Measurements from ENCODE around the gene OBSCN.

The OBSCN gene

DNA sequence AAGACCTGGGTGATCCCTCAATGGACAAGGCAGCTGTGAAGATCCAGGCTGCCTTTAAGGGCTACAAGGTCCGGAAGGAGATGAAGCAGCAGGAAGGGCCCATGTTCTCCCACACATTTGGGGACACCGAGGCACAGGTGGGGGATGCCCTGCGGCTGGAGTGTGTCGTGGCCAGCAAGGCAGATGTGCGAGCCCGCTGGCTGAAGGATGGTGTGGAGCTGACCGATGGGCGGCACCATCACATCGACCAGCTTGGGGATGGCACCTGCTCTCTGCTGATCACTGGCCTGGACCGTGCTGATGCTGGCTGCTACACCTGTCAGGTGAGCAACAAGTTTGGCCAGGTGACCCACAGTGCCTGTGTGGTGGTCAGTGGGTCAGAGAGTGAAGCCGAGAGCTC is 113.6 kb downstream of the OBSCN start:
- Histone ChIP-seq H3K4me1 (ENCODE audit: insufficient read depth, low read length) (no peaks in the 10 kb centered on the region), H3K9me3 (ENCODE audit: control insufficient read depth, insufficient read depth, low read length) (no peaks in the 10 kb centered on the region), H3K36me3 (ENCODE audit: insufficient read depth, low read length) (no peaks in the 10 kb centered on the region), H3K9ac (ENCODE audit: low read depth, low read length) (no peak overlapping the region)

DNA sequence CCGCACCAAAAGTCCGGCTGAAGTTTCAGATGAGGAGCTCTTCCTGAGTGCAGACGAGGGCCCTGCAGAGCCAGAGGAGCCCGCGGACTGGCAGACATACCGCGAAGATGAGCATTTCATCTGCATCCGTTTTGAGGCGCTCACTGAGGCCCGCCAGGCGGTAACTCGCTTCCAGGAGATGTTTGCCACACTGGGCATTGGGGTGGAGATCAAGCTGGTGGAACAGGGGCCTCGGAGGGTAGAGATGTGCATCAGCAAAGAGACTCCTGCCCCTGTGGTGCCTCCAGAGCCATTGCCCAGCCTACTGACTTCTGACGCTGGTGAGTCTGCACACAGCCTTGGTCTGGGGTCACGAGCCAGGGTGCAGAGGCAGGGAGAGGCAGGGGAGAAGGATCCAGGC is 114.1 kb downstream of the OBSCN start:
- Histone ChIP-seq H3K4me1 (ENCODE audit: insufficient read depth, low read length) (no peaks in the 10 kb centered on the region), H3K36me3 (ENCODE audit: insufficient read depth, low read length) (no peaks in the 10 kb centered on the region), H3K9me3 (ENCODE audit: control insufficient read depth, insufficient read depth, low read length) (no peaks in the 10 kb centered on the region), H3K9ac (ENCODE audit: low read depth, low read length) (no peak overlapping the region)

DNA sequence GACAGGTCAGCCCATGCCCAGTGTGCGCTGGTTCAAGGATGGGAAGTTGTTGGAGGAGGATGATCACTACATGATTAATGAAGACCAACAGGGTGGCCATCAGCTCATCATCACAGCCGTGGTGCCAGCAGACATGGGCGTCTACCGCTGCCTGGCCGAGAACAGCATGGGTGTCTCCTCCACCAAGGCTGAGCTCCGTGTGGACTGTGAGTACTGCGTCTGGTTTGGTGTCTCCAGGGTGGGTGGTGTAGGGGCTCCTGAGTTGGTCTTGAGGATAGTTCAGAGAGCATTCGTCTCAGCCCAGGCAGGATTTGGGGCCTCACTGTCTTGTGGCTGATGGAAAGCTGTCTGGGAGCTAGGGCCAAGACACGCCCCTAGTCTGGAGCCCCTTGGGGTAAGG is 115.6 kb downstream of the OBSCN start:
- Histone ChIP-seq H3K36me3 (ENCODE audit: insufficient read depth, low read length) (no peaks in the 10 kb centered on the region), H3K9ac (ENCODE audit: low read depth, low read length) (no peak overlapping the region), H3K9me3 (ENCODE audit: control insufficient read depth, insufficient read depth, low read length) (no peaks in the 10 kb centered on the region), H3K4me1 (ENCODE audit: insufficient read depth, low read length) (no peaks in the 10 kb centered on the region)

DNA sequence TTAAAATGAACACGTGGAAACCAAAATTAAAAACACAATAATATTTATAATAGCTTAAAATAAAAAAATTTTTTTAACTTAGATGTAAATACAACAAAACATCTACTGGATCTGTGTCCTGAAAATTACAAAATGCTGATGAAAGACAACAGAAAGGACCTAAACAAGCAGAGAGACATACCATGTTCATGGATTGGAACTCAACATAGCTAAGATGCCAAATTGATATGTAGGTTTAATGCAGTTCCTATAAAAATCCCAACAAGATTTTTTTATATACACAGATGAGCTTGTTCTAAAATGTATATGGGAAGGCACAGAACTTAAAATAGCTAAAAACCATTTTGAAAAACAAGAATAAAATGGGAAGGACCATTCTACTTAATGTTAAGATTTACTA is 117.4 kb downstream of the OBSCN start:
- no peak overlapping the region for H3K9ac ChIP-seq (ENCODE audit: low read depth, low read length)
- no peaks in the 10 kb centered on the region for H3K9me3 ChIP-seq (ENCODE audit: control insufficient read depth, insufficient read depth, low read length)
- H3K36me3 ChIP-seq (ENCODE audit: insufficient read depth, low read length) = no peaks in the 10 kb centered on the region
- H3K4me1 ChIP-seq (ENCODE audit: insufficient read depth, low read length) = no peaks in the 10 kb centered on the region

DNA sequence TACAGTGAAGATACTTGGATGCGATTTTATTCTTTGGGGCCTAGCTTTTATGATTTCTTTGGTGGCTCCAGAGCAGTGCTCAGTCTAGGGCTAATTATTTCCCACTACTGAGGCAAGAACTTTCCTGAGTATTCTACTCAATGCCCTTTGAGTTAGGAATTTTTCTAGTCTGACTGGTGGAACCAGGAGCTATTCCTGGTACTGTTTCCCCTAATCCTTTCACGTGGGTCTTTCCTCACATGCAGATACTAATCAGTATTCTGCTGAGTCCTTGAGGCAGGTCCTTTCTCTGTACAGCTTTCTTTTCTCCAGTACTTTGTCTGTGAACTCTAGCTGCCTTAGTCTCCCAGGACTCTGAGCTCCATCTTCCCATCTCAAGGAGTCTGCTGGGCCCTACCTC is 122.0 kb downstream of the OBSCN start:
- Histone ChIP-seq H3K4me1 (ENCODE audit: insufficient read depth, low read length) (no peaks in the 10 kb centered on the region), H3K9ac (ENCODE audit: low read depth, low read length) (no peak overlapping the region), H3K9me3 (ENCODE audit: control insufficient read depth, insufficient read depth, low read length) (no peaks in the 10 kb centered on the region), H3K36me3 (ENCODE audit: insufficient read depth, low read length) (no peaks in the 10 kb centered on the region)

DNA sequence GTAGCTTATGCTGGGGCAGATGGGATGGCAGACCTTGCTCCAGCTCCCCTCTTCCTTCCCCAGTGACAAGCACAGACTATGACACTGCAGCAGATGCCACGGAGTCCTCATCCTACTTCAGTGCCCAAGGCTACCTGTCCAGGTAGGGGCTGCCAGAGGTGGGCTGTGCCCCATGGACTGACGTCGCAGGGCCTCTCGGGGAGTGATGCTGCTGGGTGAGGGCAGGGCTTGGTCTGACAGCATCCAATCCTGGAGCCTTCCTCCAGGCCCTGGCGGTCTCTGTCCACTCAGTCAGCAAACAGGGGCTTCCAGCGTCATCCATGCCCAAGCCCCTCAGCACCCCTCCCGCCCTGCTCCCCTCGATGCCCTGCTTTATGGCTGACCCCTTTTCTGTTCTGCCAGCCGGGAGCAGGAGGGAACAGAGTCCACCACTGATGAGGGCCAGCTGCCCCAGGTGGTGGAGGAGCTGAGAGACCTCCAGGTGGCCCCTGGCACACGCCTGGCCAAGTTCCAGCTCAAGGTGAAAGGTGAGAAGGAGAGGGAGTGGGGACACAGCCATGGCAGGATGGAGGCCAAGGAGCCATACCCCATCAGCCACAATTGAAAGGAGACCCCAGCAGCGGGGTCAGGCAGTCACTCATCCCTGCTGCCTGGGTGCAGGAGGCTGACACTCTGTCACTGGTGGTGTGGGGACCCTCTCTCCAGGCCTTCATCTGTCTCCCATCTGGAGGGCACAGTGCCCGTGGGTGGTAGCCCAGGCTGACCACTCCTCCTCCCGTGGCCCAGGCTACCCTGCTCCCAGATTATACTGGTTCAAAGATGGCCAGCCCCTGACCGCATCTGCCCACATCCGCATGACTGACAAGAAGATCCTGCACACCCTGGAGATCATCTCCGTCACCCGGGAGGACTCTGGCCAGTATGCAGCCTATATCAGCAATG is 125.2 kb downstream of the OBSCN start:
- Histone ChIP-seq H3K9me3 (ENCODE audit: control insufficient read depth, insufficient read depth, low read length) (no peaks in the 10 kb centered on the region), H3K36me3 (ENCODE audit: insufficient read depth, low read length) (no peaks in the 10 kb centered on the region), H3K9ac (ENCODE audit: low read depth, low read length) (no peak overlapping the region), H3K4me1 (ENCODE audit: insufficient read depth, low read length) (no peaks in the 10 kb centered on the region)

DNA sequence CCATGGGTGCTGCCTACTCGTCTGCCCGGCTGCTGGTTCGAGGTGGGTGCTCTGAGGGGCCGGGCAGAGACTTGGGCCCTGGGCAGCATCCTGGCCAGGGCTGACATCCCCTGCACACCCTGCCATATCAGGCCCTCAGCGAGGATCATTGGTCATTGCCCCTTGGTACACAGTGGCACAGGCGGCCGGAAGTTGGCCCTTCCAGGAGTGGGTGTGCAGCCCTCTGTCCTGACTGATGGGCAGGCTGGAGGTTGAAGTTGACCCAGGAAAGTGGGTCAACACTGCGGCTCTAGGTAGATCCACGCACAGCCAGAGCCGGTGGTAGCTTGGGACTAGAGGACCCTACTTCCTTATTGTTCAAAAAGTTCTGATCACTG is 125.9 kb downstream of the OBSCN start:
- Histone ChIP-seq H3K36me3 (ENCODE audit: insufficient read depth, low read length) (no peaks in the 10 kb centered on the region), H3K9ac (ENCODE audit: low read depth, low read length) (no peak overlapping the region), H3K9me3 (ENCODE audit: control insufficient read depth, insufficient read depth, low read length) (no peaks in the 10 kb centered on the region), H3K4me1 (ENCODE audit: insufficient read depth, low read length) (no peaks in the 10 kb centered on the region)

DNA sequence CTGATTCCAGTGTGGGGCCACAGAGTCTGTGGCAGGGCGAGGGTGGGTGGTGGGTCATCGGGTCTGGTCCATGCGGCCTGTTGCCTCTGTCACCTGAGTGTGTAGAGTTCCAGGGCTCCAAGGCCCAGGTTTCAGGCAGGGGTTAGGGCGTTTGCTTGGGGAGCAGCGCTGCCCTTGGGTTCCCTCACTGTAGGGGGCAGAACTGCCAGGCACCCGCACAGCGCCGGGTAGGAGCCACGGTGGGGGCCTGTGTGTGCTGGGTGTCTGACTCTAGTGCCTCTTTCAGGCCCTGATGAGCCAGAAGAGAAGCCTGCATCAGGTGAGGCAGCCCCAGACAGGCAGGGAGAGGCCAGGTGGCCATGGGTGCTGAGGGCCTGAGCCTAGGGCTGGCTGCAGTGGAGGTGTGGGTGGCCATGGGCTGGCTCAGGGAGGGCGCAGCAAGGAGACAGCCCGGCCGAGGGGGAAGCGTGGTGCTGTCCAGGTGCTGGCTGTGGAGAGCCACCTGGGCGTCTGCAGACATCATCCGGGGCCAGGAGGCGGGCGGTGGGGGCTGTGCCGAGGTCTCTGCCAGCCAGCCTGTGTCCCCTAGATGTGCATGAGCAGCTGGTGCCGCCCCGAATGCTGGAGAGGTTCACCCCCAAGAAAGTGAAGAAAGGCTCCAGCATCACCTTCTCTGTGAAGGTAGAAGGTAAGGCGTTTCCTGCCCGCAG is 126.5 kb downstream of the OBSCN start:
- H3K9ac ChIP-seq (ENCODE audit: low read depth, low read length) = no peak overlapping the region

DNA sequence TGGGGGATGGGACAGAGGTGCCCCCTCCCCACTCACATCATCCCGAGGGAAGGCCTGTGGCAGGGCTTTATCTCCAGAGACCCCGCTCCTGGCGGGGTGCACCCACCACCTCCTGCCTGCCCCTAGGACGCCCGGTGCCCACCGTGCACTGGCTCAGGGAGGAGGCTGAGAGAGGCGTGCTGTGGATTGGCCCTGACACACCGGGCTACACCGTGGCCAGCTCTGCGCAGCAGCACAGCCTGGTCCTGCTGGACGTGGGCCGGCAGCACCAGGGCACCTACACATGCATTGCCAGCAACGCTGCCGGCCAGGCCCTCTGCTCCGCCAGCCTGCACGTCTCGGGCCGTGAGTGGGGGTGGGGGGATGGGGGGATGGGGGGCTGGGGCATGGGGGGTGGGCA is 127.1 kb downstream of the OBSCN start:
- H3K4me1 ChIP-seq (ENCODE audit: insufficient read depth, low read length) = no peaks in the 10 kb centered on the region
- H3K9ac ChIP-seq (ENCODE audit: low read depth, low read length) = no peak overlapping the region
- H3K9me3 ChIP-seq (ENCODE audit: control insufficient read depth, insufficient read depth, low read length) = no peaks in the 10 kb centered on the region
- peaks cover 3% of the 10 kb centered on the region; the same call in 1 of the 2 replicates for H3K36me3 ChIP-seq (ENCODE audit: insufficient read depth, low read length)

More for the DNA sequence above, 126.5 kb downstream of the OBSCN start:
- Histone ChIP-seq H3K9me3 (ENCODE audit: control insufficient read depth, insufficient read depth, low read length) (no peaks in the 10 kb centered on the region), H3K36me3 (ENCODE audit: insufficient read depth, low read length) (peaks cover 3% of the 10 kb centered on the region; the same call in 1 of the 2 replicates), H3K4me1 (ENCODE audit: insufficient read depth, low read length) (no peaks in the 10 kb centered on the region)

DNA sequence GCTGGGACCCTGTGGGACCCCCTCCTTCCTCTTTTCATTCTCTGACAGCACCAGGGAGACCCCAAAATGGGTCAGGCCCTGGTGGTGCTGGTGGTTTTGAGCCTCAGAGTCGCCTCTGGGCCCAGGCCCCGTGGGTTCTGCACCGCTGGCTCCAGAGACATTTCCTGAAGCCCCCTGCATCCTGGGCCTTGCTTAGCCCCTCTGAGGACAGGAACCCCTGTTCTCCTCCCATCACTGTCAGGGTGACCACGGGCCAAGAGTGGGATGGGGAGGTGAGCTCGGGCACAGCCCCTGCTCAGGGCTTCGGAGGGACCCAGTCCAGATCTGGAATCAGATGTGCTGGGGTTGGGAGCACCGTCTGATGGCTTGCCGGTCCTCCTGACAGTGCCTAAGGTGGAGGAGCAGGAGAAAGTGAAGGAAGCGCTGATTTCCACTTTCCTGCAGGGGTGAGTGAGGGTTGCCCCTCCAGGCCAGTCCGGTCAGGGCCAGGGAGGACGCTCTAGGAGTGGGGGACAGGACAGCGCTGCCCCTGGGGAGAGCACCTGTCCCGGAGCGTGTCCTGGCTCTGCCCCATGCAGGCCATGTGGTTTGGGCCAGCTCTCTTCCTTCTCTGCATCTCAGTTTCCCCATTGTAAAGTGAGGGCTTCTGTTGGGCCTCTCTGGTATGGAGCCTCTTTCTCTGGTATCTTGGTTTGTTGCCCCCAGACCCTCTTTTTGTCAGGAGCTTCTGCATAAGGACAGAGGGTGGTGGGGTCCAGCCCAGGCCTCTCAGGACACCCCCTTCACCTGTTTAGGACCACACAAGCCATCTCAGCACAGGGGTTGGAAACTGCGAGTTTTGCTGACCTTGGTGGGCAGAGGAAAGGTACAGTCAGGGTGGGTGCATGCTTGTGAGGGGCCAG is 127.8 kb downstream of the OBSCN start:
- Histone ChIP-seq H3K36me3 (ENCODE audit: insufficient read depth, low read length) (peaks cover 3% of the 10 kb centered on the region; the same call in 1 of the 2 replicates), H3K9me3 (ENCODE audit: control insufficient read depth, insufficient read depth, low read length) (no peaks in the 10 kb centered on the region), H3K9ac (ENCODE audit: low read depth, low read length) (no peak overlapping the region), H3K4me1 (ENCODE audit: insufficient read depth, low read length) (no peaks in the 10 kb centered on the region)

DNA sequence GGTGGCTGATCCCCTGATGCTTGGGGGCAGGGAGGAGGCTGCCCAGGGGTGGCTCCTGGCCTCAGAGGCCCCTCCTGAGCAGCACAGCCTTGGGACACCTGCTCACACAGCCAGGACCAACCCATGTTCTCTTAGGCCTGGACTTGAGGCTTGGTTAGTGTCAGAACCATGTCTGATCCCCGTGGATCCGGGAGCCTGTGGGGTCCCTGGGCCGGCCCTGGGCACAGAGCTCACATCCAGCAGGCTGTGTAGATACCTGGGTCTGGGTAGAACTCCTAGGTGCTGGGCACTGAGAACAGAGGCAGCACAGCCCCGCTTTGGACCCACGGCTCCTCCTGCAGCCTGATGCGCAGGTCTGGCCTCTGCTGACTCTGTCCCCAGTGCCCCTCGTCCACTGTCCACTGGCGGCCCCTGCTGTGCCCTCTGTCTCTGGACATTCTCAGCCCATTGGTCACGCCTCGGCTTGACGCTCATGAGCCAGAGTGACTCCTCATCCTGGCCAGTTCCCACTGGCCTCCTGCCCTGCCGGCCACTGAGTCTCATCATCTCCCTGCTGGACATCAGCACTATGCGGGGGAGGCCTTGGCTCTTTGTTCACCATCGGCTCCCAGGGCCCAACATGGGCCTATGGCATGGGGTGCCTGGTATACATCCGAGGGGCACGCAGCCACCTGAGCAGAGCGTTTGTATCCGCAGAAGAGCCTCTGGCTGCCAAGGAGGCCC is 128.6 kb downstream of the OBSCN start:
- Histone ChIP-seq H3K4me1 (ENCODE audit: insufficient read depth, low read length) (no peaks in the 10 kb centered on the region), H3K9ac (ENCODE audit: low read depth, low read length) (no peak overlapping the region), H3K9me3 (ENCODE audit: control insufficient read depth, insufficient read depth, low read length) (no peaks in the 10 kb centered on the region), H3K36me3 (ENCODE audit: insufficient read depth, low read length) (peaks cover 3% of the 10 kb centered on the region; the same call in 1 of the 2 replicates)

DNA sequence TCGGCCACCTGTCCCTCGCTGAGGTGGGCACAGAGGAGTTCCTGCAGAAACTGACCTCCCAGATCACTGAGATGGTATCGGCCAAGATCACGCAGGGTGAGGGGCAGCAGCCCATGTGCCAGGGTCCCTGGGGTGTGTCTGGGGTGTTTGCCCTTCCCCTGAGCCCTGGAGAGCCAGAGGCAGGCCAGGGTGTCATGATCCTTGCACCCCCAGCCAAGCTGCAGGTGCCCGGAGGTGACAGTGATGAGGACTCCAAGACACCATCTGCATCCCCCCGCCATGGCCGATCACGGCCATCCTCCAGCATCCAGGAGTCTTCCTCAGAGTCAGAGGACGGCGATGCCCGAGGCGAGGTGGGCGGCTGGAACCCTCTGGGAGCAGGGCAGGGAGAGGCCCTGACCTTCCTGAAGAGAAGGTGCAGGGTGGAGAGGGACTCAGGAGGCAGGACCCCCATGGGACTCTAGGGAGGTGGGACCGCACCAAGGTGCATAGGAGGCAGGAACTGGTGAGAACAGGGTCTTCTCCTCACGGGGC is 129.3 kb downstream of the OBSCN start:
- no peak overlapping the region for H3K9ac ChIP-seq (ENCODE audit: low read depth, low read length)
- no peaks in the 10 kb centered on the region for H3K9me3 ChIP-seq (ENCODE audit: control insufficient read depth, insufficient read depth, low read length)
- H3K4me1 ChIP-seq (ENCODE audit: insufficient read depth, low read length) = no peaks in the 10 kb centered on the region
- H3K36me3 ChIP-seq (ENCODE audit: insufficient read depth, low read length) = peaks cover 3% of the 10 kb centered on the region; the same call in 1 of the 2 replicates

DNA sequence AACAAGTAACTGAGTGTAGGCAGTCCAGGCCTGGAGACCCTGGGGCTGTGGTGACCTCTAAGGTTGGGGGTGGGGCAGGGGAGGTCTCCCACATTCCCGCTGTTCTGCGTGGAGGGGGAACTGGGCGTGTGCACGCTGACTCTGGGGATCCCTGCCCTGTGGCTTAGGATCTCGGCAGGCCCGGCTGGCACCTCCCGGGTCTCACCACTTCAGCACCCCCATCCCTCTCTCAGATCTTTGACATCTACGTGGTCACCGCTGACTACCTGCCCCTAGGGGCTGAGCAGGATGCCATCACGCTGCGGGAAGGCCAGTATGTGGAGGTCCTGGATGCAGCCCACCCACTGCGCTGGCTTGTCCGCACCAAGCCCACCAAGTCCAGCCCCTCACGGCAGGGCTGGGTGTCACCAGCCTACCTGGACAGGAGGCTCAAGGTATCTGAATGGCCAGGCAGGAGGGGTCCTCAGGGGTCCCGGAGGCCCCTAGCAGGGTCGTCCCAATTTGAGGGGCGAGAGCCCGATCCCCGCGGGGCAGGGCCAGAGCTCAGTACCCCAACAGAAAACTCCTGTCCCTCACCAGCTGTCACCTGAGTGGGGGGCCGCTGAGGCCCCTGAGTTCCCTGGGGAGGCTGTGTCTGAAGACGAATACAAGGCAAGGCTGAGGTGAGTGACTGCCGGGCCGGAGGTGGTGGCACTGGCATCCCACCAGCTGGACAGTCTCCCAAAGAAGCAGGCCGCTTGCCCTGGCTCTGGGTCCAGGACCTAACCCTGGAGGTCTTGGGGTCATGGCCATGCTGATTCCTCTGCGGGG is 130.1 kb downstream of the OBSCN start:
- Histone ChIP-seq H3K36me3 (ENCODE audit: insufficient read depth, low read length) (peaks cover 3% of the 10 kb centered on the region; the same call in 1 of the 2 replicates), H3K9me3 (ENCODE audit: control insufficient read depth, insufficient read depth, low read length) (no peaks in the 10 kb centered on the region), H3K9ac (ENCODE audit: low read depth, low read length) (no peak overlapping the region), H3K4me1 (ENCODE audit: insufficient read depth, low read length) (no peaks in the 10 kb centered on the region)
